ENCODE results near the gene ZNF200.
"Not testable (repeated sequence)": the region's sequence is repeated elsewhere in the genome, so short reads cannot be mapped to it uniquely, and the experiment has no call there.

The ZNF200 gene

DNA sequence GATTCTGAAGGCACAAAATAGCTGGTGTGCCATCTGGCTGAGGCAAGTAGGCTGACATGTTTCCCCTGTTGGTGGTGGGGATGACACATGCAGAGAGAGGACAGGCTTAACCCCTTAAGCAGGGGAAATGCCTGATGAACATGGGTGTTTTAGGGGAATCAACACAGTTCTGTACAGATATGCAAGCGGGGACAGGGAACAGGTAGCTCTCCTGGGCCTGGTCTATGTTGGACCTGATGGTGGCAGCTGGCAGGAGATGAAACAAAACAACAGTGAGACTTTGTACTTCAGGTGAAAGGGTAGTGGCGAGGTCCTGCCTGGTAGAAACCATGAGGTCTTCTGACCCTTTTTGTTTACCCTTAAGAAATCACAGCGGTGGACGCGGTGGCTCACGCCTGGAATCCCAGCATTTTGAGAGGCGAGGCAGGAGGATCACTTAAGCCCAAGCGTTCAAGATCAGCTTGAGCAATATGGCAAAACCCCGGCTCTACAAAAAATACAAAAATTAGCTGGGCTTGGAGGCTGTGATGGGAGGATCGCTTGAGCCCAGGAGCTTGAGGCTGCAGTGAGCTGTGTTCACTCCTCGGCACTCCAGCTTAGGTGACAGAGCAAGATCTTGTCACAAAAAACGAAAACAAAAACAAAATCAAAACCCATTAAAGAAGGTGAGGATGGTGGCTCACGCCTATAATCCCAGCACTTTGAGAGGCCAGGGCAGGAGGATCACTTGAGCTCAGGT lies 36.5 kb downstream of the ZNF200 start:
- Histone ChIP-seq H3K9ac (ENCODE audit: low read length) (no peak overlapping the region), H3K79me2 (ENCODE audit: low read length) (no peaks in the 10 kb centered on the region), H3K4me3 (ENCODE audit: low read length) (no peak overlapping the region), H3K4me2 (ENCODE audit: low read depth, low read length) (no peak overlapping the region), H3F3A (ENCODE audit: insufficient read depth, low read length) (no peaks in the 10 kb centered on the region), H3K9me2 (replicated peaks; ENCODE audit: insufficient read depth, low read length) (no peaks in the 10 kb centered on the region), H3K36me3 (replicated peaks; ENCODE audit: insufficient read depth, low read length) (no peaks in the 10 kb centered on the region), H3K4me1 (ENCODE audit: low read length) (no peaks in the 10 kb centered on the region), H4K20me1 (ENCODE audit: insufficient read depth, low read length) (no peaks in the 10 kb centered on the region), H3K27ac (ENCODE audit: low read length) (no peak overlapping the region), H3K9me3 (replicated peaks; ENCODE audit: insufficient read depth, low read length) (no peaks in the 10 kb centered on the region), H2AFZ (ENCODE audit: low read length) (no peak overlapping the region), H3K27me3 (replicated peaks; ENCODE audit: insufficient read depth, low read length) (peaks cover 35% of the 10 kb centered on the region)
- DNase-seq: no peak
- no peak for TF ChIP-seq EZH2 (optimal IDR thresholded peaks at IDR 0.05; ENCODE audit: low read depth, low read length)
- TF ChIP-seq, protein P1, sequence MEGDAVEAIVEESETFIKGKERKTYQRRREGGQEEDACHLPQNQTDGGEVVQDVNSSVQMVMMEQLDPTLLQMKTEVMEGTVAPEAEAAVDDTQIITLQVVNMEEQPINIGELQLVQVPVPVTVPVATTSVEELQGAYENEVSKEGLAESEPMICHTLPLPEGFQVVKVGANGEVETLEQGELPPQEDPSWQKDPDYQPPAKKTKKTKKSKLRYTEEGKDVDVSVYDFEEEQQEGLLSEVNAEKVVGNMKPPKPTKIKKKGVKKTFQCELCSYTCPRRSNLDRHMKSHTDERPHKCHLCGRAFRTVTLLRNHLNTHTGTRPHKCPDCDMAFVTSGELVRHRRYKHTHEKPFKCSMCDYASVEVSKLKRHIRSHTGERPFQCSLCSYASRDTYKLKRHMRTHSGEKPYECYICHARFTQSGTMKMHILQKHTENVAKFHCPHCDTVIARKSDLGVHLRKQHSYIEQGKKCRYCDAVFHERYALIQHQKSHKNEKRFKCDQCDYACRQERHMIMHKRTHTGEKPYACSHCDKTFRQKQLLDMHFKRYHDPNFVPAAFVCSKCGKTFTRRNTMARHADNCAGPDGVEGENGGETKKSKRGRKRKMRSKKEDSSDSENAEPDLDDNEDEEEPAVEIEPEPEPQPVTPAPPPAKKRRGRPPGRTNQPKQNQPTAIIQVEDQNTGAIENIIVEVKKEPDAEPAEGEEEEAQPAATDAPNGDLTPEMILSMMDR (IDR thresholded peaks at IDR 0.05; ENCODE audit: low read length): no peak
- no peak for TF ChIP-seq EZH2phosphoT487 (IDR thresholded peaks at IDR 0.05; ENCODE audit: low read length)

DNA sequence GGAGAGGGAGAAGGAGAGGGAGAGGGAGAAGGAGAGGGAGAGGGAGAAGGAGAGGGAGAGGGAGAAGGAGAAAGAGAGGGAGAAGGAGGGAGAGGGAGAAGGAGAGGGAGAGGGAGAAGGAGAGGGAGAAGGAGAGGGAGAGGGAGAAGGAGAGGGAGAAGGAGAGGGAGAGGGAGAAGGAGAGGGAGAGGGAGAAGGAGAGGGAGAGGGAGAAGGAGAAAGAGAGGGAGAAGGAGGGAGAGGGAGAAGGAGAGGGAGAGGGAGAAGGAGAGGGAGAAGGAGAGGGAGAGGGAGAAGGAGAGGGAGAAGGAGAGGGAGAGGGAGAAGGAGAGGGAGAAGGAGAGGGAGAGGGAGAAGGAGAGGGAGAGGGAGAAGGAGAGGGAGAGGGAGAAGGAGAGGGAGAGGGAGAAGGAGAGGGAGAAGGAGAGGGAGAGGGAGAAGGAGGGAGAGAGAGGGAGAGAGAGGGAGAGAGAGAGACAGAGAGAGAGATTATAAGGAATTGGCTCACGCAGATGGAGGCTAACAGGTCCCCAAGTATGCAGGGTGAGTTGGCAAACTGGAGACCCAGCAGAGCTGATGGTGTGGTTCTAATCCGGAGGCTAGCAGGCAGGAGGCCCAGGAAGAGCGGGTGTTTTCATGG lies 37.1 kb downstream of the ZNF200 start:
- not testable (repeated sequence) for H3K4me3 ChIP-seq (ENCODE audit: low read length); H3K36me3 ChIP-seq (replicated peaks; ENCODE audit: insufficient read depth, low read length); H3K9me3 ChIP-seq (replicated peaks; ENCODE audit: insufficient read depth, low read length); H3K4me1 ChIP-seq (ENCODE audit: low read length); H3K4me2 ChIP-seq (ENCODE audit: low read depth, low read length); H3K79me2 ChIP-seq (ENCODE audit: low read length); H4K20me1 ChIP-seq (ENCODE audit: insufficient read depth, low read length); H3K9me2 ChIP-seq (replicated peaks; ENCODE audit: insufficient read depth, low read length); H2AFZ ChIP-seq (ENCODE audit: low read length); DNase-seq; H3K9ac ChIP-seq (ENCODE audit: low read length); H3K27ac ChIP-seq (ENCODE audit: low read length); H3F3A ChIP-seq (ENCODE audit: insufficient read depth, low read length)
- H3K27me3 ChIP-seq (replicated peaks; ENCODE audit: insufficient read depth, low read length): peaks cover 40% of the 10 kb centered on the region

DNA sequence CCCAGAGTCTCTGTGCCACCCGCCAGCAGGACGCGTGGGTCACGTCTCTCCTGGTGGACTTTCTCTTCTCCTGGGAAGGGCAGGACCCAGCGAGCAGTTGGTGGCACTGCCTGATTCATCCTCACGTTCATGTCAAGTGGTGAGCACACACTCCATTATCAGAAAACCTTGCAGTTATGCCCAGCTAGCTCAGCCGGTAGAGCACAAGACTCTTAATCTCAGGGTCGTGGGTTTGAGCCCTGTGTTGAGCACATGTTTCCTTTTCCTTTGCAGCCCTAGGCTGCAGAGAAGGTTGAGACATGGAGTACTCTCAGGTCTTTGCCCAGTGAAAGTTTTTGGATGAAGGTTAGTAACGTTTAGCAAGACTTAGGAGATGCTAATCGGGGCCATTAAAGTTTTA lies 39.0 kb downstream of the ZNF200 start:
- no peaks in the 10 kb centered on the region for H3K9me2 ChIP-seq (replicated peaks; ENCODE audit: insufficient read depth, low read length)
- H2AFZ ChIP-seq (ENCODE audit: low read length): no peak overlapping the region
- no peaks in the 10 kb centered on the region for H3K36me3 ChIP-seq (replicated peaks; ENCODE audit: insufficient read depth, low read length)
- TF ChIP-seq EZH2phosphoT487 (IDR thresholded peaks at IDR 0.05; ENCODE audit: low read length) (no peak), EZH2 (optimal IDR thresholded peaks at IDR 0.05; ENCODE audit: low read depth, low read length) (no peak)
- TF ChIP-seq, protein P1 (IDR thresholded peaks at IDR 0.05; ENCODE audit: low read length): no peak
- H3K27ac ChIP-seq (ENCODE audit: low read length): no peak overlapping the region
- no peak overlapping the region for H3K4me3 ChIP-seq (ENCODE audit: low read length)
- no peaks in the 10 kb centered on the region for H3K4me1 ChIP-seq (ENCODE audit: low read length)
- H3F3A ChIP-seq (ENCODE audit: insufficient read depth, low read length): no peaks in the 10 kb centered on the region
- H3K4me2 ChIP-seq (ENCODE audit: low read depth, low read length): no peak overlapping the region
- H3K9ac ChIP-seq (ENCODE audit: low read length): no peak overlapping the region
- H3K79me2 ChIP-seq (ENCODE audit: low read length): no peaks in the 10 kb centered on the region
- DNase-seq: no peak
- peaks cover 57% of the 10 kb centered on the region for H3K27me3 ChIP-seq (replicated peaks; ENCODE audit: insufficient read depth, low read length)
- H4K20me1 ChIP-seq (ENCODE audit: insufficient read depth, low read length): no peaks in the 10 kb centered on the region
- H3K9me3 ChIP-seq (replicated peaks; ENCODE audit: insufficient read depth, low read length): no peaks in the 10 kb centered on the region

DNA sequence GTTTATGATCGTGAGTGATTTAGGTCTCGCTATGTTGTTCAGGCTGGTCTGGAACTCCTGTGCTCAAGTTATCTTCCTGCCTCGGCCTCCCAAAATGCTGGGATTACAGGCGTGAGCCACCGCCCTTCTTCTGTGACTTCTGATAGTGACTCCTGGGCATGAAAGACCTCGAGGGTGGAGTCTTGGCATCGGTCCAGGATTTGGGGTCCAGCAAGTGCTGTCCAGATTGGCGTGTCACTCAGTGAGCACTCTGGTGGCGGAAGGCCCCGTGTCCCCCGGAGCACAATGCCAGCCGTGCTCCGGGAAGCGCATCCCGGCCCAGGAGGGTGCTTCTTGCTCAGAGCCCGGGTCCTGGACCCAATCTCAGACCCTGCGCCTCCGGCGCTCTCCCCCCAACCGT lies 40.2 kb downstream of the ZNF200 start:
- no peak overlapping the region for H2AFZ ChIP-seq (ENCODE audit: low read length)
- no peaks in the 10 kb centered on the region for H4K20me1 ChIP-seq (ENCODE audit: insufficient read depth, low read length)
- no peak overlapping the region for H3K9ac ChIP-seq (ENCODE audit: low read length)
- DNase-seq: no peak
- H3K4me1 ChIP-seq (ENCODE audit: low read length): no peaks in the 10 kb centered on the region
- no peak overlapping the region for H3K4me2 ChIP-seq (ENCODE audit: low read depth, low read length)
- H3K79me2 ChIP-seq (ENCODE audit: low read length): no peaks in the 10 kb centered on the region
- H3K36me3 ChIP-seq (replicated peaks; ENCODE audit: insufficient read depth, low read length): no peaks in the 10 kb centered on the region
- H3K27me3 ChIP-seq (replicated peaks; ENCODE audit: insufficient read depth, low read length): peaks cover 63% of the 10 kb centered on the region
- no peaks in the 10 kb centered on the region for H3F3A ChIP-seq (ENCODE audit: insufficient read depth, low read length)
- no peak overlapping the region for H3K27ac ChIP-seq (ENCODE audit: low read length)
- H3K9me2 ChIP-seq (replicated peaks; ENCODE audit: insufficient read depth, low read length): no peaks in the 10 kb centered on the region
- no peak overlapping the region for H3K4me3 ChIP-seq (ENCODE audit: low read length)
- TF ChIP-seq EZH2phosphoT487 (IDR thresholded peaks at IDR 0.05; ENCODE audit: low read length): no peak
- TF ChIP-seq, protein P1 (IDR thresholded peaks at IDR 0.05; ENCODE audit: low read length): no peak
- no peak for TF ChIP-seq EZH2 (optimal IDR thresholded peaks at IDR 0.05; ENCODE audit: low read depth, low read length)
- H3K9me3 ChIP-seq (replicated peaks; ENCODE audit: insufficient read depth, low read length): no peaks in the 10 kb centered on the region
